ENCODE results near the gene ST6GALNAC3.
"Not testable (repeated sequence)": the region's sequence is repeated elsewhere in the genome, so short reads cannot be mapped to it uniquely, and the experiment has no call there.

Gene ST6GALNAC3

DNA sequence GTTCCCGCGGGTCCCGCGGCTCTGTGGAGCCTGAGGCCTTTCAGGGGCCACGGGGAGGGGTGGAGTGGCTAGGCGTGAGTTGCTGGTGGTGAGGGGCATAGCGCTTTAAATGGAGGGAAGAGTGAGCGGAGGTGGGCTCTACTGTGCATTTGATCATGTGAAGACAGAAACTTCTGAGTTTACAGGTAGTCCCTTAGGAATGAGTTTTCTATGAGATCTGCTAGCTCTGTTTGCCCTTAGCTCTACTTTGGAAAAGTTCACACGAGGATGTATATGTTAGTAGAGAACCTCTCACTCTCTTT, 593 bp downstream of the ST6GALNAC3 start:
- DNase-seq = no peak

- DNase-seq = no peak
Observed at GRCh38 chr1:76075877-76076276, 1.3 kb downstream of the ST6GALNAC3 start.

DNA sequence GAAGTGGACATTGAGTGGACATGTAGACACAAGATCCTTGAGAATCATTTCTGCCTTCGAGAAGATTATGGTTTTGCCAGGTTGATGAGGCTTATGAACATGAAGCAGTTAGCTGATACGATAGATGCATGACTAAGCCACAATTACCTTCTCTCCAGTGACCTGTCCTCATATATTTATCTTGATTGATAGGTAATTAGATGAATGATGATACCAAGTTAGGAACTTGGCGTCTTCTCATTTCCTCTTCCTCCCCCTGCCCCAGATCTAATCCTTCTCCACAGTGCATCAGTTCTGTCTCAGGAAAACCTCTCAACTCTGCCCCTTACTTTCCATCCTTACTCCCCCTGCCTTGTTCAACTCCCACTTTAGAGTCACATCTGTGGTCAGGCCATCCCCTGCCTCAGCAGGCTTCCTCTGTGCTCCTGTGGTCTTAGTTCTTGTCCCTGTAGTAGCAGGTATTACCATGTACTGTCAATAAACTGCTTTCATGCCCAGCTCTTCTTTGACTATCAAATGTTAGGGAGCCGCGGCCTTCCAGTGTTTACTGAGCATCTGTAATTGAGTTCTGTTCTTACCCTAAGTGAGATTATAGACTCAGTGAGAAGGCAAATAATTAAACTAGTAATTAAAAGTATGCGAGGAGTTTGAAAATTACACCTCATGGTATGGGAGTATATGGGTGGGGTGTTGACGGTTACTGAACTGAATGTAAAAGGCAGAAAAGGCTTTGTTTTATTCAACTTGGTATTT, 5.1 kb downstream of the ST6GALNAC3 start:
- no peak for DNase-seq

DNA sequence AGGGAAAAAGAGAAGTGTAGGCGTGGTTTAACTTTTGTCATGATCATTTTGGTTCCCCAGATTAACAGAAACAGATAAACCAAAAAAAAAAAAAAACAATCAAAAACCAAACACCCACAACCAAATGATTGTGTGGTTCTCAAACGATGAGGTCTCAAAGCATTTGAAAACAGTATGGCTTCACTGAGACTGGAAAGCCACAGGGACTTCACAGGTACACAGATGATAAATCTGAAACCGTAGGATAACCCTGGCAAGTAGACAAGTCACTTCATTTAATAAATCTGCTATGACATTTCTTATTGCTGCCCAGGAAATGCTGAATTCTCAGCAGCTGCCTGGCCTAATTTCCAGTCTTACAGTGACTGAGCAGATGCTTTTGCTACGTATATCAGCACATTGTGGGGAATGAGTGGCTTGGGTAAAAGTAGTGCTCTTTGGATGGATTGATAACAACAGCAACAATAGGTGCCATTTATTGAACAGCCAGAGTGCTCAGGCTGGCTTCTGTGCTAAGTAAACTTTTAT, 6.1 kb downstream of the ST6GALNAC3 start:
- no peak for DNase-seq

DNA sequence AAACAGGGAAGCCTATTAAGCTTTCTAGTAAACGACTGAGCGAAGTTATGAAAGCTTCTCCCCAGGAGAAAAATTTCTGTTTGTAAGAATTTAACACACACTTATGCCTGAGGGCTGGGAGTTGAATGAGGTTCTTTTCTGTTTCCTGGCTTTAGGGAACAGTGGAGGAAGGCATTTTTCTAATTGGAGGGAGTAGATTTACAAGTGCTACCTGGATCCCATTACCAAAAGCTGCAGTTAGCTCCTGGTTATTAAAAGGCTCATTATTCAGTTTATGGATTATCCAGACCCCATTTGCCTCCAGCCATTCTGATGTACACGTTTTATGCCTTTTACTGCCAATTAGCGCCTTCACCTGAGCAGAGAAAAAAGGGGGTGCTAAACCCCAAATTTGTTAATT, 7.5 kb downstream of the ST6GALNAC3 start:
- no peak for DNase-seq

- no peak for DNase-seq
Observed at GRCh38 chr1:76083189-76083588, 8.6 kb downstream of the ST6GALNAC3 start.

- DNase-seq = no peak
Observed at GRCh38 chr1:76084029-76084627, 9.6 kb downstream of the ST6GALNAC3 start.

DNA sequence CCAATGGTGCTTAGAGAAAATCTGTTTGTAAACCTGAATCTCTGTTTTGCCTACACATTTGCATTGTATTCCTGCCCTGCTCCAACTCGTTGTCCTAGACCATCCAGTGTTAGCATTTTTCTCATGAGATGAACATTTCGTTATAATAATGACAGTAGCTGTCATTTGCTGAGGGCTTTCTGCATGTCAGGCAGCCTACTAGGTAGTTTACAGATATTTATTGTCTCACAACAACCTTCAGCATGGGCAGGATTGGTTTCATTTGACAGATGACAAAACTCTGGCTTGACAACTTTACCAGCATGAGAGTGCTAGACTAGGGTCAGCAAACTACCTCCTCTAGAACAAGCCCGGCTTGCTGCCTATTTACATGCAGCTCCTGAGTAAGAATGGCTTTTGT, 10.1 kb downstream of the ST6GALNAC3 start:
- DNase-seq = no peak

DNA sequence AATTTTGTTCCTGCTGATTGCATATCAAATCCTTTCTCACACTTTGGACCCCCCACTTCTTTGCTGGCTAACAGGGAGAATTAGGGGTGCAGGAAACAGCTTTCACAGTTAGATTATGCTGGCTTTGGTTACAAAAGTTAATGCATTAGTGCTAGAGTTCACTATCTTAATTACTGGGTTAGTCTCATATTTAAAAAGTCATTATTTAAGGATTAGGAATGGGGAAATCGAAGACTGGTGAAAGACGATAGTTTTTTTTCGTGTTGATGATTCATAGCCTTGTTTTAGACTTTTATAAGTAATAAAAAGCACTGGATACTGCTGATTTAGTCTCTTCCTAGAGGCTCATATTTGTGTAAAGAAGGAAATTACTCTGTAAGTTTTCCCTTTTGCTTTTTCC, 11.6 kb downstream of the ST6GALNAC3 start:
- DNase-seq = no peak

DNA sequence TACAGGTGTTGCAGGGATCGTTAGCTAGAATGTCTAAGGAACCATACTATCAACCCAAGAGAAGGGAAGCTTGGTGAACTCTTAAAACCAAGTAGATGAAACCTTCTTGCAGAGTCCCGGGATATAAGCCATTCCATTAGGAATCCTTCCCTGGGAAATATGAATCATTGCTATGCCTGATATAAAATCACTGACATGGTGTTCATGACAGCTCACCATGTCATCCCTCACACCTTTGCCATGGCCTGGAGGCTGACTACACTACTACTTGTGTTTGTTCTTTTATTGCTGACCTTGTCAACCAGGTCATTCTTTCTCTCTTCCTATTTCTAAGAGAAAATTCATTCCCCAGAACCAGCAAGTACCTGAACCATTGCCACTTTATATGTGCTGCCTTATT, 12.1 kb downstream of the ST6GALNAC3 start:
- DNase-seq = no peak

DNA sequence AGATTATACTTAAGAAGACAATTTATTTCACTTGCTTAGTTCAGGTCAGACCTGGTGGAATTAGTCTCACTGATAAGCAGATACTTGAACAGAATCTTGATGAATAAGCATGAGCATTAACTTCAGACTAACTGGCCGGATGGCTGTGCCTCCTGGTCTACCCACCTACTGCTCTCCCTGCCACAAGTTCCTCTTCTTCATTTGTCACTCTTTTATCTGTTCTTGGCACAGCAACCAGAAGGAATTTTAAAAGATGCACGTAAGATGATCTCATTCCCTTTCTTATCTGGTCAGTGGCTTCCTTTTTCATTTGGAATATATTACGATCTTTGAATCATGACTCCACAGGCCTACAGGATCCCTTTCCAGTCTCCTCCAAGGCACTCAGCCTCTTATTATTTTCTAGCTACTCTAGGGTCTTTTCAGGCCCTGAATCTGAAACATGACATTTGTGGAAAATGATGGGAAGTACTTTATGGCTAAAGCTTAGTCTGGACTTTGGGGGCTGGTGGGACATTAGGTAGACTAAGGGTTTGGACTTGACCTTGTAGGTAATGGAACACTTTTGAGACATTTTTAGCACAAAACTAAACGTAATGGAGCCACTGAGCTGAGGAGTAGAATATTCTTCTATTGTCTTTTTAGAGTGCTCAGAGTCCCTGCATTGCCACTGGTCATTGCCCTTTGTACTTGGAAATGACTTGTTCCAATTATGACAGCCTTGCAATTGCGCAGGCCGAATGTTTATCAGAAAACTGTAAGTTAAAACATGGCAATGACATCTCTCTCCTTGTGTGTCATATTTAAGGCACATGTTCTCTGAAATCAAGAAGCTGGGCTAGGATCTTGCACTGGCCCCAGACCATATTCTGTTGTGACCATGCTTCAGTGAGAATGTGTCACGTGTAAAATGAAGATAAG, 16.0 kb downstream of the ST6GALNAC3 start:
- no peak for DNase-seq

DNA sequence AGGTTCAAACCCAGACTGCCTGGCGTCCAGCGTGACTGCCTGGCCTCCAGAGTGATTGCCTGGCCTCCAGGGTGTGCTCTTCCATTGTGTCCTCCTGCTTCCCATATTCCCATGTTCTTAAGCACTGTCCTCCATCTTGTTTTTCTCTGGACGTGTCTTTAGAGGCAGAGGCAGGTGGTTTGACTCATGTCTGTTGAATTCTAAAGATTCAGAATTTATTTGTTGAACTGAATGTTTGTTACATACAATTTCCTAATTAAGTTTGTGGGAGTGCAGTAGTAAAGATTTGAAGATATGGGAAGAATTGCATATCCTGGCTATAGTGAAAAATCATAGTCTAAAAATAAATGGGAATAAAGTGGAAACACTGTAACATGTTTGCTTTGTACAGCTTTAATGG, 18.3 kb downstream of the ST6GALNAC3 start:
- no peak for DNase-seq

DNA sequence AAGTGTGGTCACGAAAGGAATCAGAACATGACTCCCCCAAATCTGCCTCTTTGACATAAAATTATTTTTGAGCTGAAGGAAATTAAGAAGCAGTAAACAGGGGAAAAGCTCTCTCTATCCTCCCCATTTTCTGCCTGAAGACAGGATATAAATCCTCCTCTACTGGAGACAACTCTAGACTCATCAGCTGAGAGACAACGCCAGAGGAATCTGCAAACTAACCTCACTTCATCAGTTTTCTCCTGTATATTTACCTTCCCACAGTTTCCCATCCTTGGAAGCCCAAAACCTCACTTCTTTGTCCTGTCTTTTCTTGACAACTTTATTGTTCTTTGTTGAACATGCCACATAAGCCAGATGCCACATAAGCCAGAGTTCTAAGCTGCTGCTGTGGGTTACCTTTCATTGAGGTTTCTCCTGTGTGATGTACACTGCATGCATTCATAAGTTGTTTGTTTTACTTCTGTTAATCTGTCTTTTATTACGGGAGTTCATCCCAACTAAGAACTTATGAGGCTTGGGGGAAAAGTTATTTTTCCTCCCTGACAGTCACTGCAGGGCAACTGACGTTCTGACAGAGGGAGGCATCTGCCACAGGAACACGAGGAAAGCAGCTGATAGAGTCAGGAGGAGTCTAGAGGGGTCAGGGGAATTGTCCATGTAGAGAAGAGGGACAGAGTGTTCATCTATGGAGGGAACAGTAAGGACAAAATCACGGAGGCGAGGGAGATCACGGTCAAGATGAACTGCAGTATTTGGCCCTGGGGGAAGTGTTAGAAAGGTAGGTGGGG, 19.2 kb downstream of the ST6GALNAC3 start:
- DNase-seq = no peak

- no peak for DNase-seq
Observed at GRCh38 chr1:76095802-76096201, 21.3 kb downstream of the ST6GALNAC3 start.

GRCh38 chr1:76097064-76097463, 22.5 kb downstream of the ST6GALNAC3 start:
- not testable (repeated sequence) for DNase-seq

DNA sequence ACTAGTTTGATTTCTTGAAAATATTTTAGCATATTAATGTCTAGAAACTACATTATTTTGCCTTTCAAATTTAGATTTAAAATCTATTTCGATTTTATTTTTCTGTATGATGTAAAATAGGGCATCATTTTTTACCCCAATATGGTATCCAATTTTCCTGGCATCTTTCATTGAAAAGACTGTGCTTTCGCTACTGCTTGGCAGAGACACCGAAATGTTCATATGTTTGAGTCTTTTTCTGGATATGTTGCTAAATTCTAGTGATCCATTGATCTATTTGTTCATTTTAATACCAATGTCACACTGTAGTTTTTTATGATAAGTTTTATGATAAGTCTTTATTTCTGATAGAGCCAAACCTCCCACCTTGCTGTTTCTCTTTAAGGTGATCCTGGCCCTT, 24.3 kb downstream of the ST6GALNAC3 start:
- DNase-seq = no peak

- DNase-seq = no peak
Observed at GRCh38 chr1:76101548-76101947, 27.0 kb downstream of the ST6GALNAC3 start.

DNA sequence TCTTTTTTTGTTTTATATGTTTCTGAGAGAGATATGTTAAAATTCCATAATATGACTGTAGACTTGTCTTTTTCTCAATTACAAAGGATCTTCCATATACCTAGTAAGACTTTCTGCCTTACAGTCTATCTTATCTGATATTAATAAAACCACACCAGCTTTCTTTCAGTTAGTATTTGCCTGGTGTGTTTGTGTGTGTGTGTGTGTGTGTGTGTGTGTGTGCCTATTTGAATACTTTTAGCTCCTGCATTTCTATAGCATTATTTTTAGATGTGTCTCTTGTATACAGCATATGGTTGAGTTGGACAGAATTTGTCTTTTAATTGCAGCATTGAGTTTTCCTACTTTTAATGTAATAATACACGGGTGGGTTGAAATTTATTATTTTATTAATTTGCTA, 27.5 kb downstream of the ST6GALNAC3 start:
- DNase-seq = no peak

DNA sequence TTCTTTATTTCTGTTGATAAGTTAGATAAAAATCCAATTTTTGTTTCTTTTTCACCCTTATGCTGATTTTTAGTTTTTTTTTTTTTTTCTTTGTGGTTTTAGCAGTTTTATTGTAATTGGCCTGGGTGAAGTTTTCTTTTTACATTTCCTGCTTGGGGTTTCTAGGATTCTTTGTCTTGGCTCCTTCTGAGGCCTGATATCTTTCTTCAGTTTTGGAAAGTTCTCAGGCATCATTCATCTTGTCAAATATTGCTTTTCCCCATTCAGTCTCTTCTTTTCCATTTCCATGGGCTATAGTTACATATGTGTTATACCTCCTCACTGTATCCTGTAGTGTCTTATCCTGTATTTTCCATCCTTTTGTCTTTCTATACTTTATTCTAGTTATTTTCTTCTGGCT, 28.5 kb downstream of the ST6GALNAC3 start:
- no peak for DNase-seq

- no peak for DNase-seq
Observed at GRCh38 chr1:76105372-76105771, 30.8 kb downstream of the ST6GALNAC3 start.

GRCh38 chr1:76106251-76106650, 31.7 kb downstream of the ST6GALNAC3 start:
- DNase-seq = no peak

DNA sequence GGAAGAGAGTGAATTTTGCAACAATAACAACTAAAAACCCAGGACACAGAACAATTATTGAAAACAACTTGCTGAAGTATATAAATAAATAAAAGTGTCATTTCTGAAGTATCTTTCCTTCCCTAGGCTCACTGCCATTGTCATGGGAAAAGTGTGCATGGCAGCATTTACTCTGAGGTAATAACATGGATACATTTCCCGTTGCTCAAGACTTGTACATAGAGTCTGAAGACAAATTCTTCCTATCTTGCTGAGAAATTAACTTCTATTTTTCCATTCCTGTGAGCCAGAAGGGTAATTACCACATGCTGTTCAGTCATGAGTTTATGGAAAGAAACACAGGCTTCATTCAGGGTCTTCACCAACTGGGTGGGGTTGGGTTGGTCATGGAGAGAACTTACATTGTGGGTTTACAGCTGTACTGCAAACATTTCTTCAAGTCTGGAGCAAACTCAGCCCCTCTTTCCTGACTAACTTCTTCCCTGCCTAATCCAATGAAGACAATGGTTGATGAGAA, 32.2 kb downstream of the ST6GALNAC3 start:
- DNase-seq = no peak

DNA sequence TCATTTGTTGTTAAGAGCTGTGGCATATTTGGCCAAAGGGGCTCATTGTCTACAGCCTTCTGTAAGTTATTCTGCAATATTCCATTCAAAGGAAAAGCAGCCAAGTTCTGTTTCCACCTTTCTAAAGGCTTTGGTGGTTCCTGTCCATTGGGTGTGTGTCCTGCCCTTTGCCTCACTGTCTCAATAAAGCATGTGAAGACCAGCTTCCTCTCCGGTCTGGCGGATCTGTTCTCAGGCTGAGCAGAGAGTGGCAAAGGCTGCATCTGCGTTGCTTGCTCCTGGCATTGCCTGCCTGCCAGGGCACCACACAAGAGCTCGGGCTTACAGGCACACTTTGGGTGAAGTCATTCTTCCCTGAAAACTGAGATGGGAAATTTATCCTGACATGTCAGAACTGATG, 34.9 kb downstream of the ST6GALNAC3 start:
- DNase-seq = no peak
